Fibroblast of lung (primary cell): Measurements from ENCODE around the gene RPS27. TPM values are rescaled to one million over a fixed set of nuclear protein-coding genes. Genes with fewer than 3 reads are reported as not detected.

Experiments
- DNase-seq, 2 donors: peaks; one replicate each; pipeline versions ENCODE4 v3.0.0 to v3.0.0-alpha.2; 2010; ENCODE audit warnings: low read depth in 2 of 2
- H2AFZ ChIP-seq: 2 replicates; pipeline ENCODE4 v1.5.1; 2012; ENCODE audit warnings: low read length, control low read depth, inconsistent platforms
- H3K27ac ChIP-seq: 2 replicates; pipeline ENCODE4 v1.5.1; 2011; ENCODE audit warnings: low read length, control low read depth; ENCODE audit not compliant: insufficient read depth
- H3K27me3 ChIP-seq: 2 replicates; pipeline ENCODE4 v1.5.1; 2011; ENCODE audit warnings: mild to moderate bottlenecking, low read length; ENCODE audit not compliant: control insufficient read depth, insufficient read depth
- H3K36me3 ChIP-seq: 2 replicates; pipeline ENCODE4 v1.5.1; 2011; ENCODE audit warnings: low read length; ENCODE audit not compliant: control insufficient read depth, insufficient read depth
- H3K4me1 ChIP-seq: 2 replicates; pipeline ENCODE4 v1.5.1; 2011; ENCODE audit warnings: low read length; ENCODE audit not compliant: control insufficient read depth, insufficient read depth; ENCODE audit errors: extremely low read depth
- H3K4me2 ChIP-seq: 2 replicates; pipeline ENCODE4 v1.5.1; 2011; ENCODE audit warnings: low read length, control low read depth; ENCODE audit not compliant: insufficient read depth; ENCODE audit errors: extremely low read depth
- H3K4me3 ChIP-seq, 4 experiments: fragments of 200-600 bp in 1 of 4; sonication (generic) in 1 of 4; replicated peaks in 1 of 4; 2 replicates each; pipeline ENCODE4 v1.5.1; 2011 to 2016; ENCODE audit warnings: low read length in 4 of 4, low read depth in 3 of 4, mild to moderate bottlenecking in 3 of 4, control low read depth in 2 of 4, inconsistent platforms in 1 of 4, mixed read lengths in 1 of 4; ENCODE audit not compliant: insufficient read depth in 1 of 4; ENCODE audit errors: control extremely low read depth in 1 of 4
- H3K79me2 ChIP-seq: 2 replicates; pipeline ENCODE4 v1.5.1; 2012; ENCODE audit warnings: mild to moderate bottlenecking, low read length, inconsistent platforms; ENCODE audit not compliant: control insufficient read depth, insufficient read depth
- H3K9ac ChIP-seq: 2 replicates; pipeline ENCODE4 v1.5.1; 2011; ENCODE audit warnings: mild to moderate bottlenecking, low read length, control low read depth; ENCODE audit not compliant: insufficient read depth
- H3K9me3 ChIP-seq: 2 replicates; pipeline ENCODE4 v1.5.1; 2012; ENCODE audit warnings: low read depth, low read length; ENCODE audit not compliant: control insufficient read depth, insufficient read depth
- H4K20me1 ChIP-seq: 2 replicates; pipeline ENCODE4 v1.5.1; 2011; ENCODE audit warnings: low read length; ENCODE audit not compliant: control insufficient read depth, insufficient read depth; ENCODE audit errors: extremely low read depth
- CTCF ChIP-seq, 2 donors: IDR thresholded peaks in 1 of 2; conservative IDR thresholded peaks in 1 of 2; 1 replicate in 1 of 2; 2 replicates in 1 of 2; pipeline ENCODE4 v1.5.1; 2011 to 2012; ENCODE audit warnings: low read length in 2 of 2, control low read depth in 1 of 2, inconsistent platforms in 1 of 2, low read depth in 1 of 2, mild to moderate bottlenecking in 1 of 2
- EZH2 ChIP-seq: IDR thresholded peaks from 2 replicates; pipeline ENCODE4 v1.5.1; 2012; ENCODE audit warnings: low read length, control low read depth, mild to moderate bottlenecking; ENCODE audit errors: missing control alignments
- polyA plus RNA-seq, 2 donors: library from polyadenylated mRNA; depleted of rRNA in 1 of 2; stranded (reverse) in 1 of 2; unstranded in 1 of 2; fragments of >200 nt; gene quantifications; 2 replicates each; pipeline ENCODE4 v1.2.1, GENCODE V29; 2011 to 2012; ENCODE audit warnings: missing spikeins in 1 of 2
- total RNA-seq: library from RNA; depleted of rRNA; stranded (reverse); fragments of >200 nt; gene quantifications from 2 replicates; pipeline ENCODE4 v1.2.1, GENCODE V29; 2014

The RPS27 gene
- total and polyA plus RNA-seq, 2 donors (not counting 1 experiment from before 2014, with no cell fraction given), result 2,883 to 3,291 TPM

GRCh38 chr1:153960206-153960605, 30.4 kb upstream of the RPS27 start:
- Histone ChIP-seq H3K9me3 (no peaks in the 10 kb centered on the region), H3K36me3 (peaks cover 4% of the 10 kb centered on the region), H4K20me1 (no peaks in the 10 kb centered on the region), H3K4me1 (peaks cover 18% of the 10 kb centered on the region), H2AFZ (no peak overlapping the region), H3K9ac (no peak overlapping the region), H3K79me2 (peaks cover 37% of the 10 kb centered on the region), H3K4me2 (no peak overlapping the region), H3K27ac (no peak overlapping the region), H3K4me3 (no peak overlapping the region), H3K27me3 (no peaks in the 10 kb centered on the region)
- TF ChIP-seq CTCF (conservative IDR thresholded peaks at IDR 0.05 in 1 of 2, IDR thresholded peaks at IDR 0.05 in 1 of 2; ENCODE audit: low read depth in 1 of 2, low read length in 2 of 2) (no peak), EZH2 (no peak)
- no peak for DNase-seq

- Histone ChIP-seq H3K4me1 (peaks cover 18% of the 10 kb centered on the region), H3K27me3 (no peaks in the 10 kb centered on the region), H3K36me3 (peaks cover 4% of the 10 kb centered on the region), H4K20me1 (no peaks in the 10 kb centered on the region), H3K4me3 (peak overlapping the region in 2 of 4 experiments; percentile 72 to 82), H3K79me2 (peaks cover 28% of the 10 kb centered on the region), H3K4me2 (peak overlapping the region; percentile 68), H3K9ac (no peak overlapping the region), H3K27ac (no peak overlapping the region), H3K9me3 (no peaks in the 10 kb centered on the region), H2AFZ (no peak overlapping the region)
- TF ChIP-seq CTCF (conservative IDR thresholded peaks at IDR 0.05 in 1 of 2, IDR thresholded peaks at IDR 0.05 in 1 of 2; ENCODE audit: low read depth in 1 of 2, low read length in 2 of 2), result no peak
- TF ChIP-seq EZH2, result no peak
- DNase-seq, result no peak
Observed at GRCh38 chr1:153961421-153961820, 29.1 kb upstream of the RPS27 start.

- Histone ChIP-seq H3K79me2 (peaks cover 19% of the 10 kb centered on the region), H3K36me3 (peaks cover 4% of the 10 kb centered on the region), H3K9ac (peak overlapping the region; percentile 88), H3K27ac (peak overlapping the region; percentile 91), H4K20me1 (no peaks in the 10 kb centered on the region), H3K4me2 (peak overlapping the region; percentile 68), H3K9me3 (no peaks in the 10 kb centered on the region), H2AFZ (no peak overlapping the region), H3K4me1 (peaks cover 20% of the 10 kb centered on the region), H3K4me3 (peak overlapping the region; percentile 72 to 88 (median 78)), H3K27me3 (no peaks in the 10 kb centered on the region)
- peak; percentile 56 to 70 for DNase-seq
- TF ChIP-seq CTCF (conservative IDR thresholded peaks at IDR 0.05 in 1 of 2, IDR thresholded peaks at IDR 0.05 in 1 of 2; ENCODE audit: low read depth in 1 of 2, low read length in 2 of 2) (no peak), EZH2 (no peak)
Observed at GRCh38 chr1:153962088-153963029, 28.2 kb upstream of the RPS27 start.
